ENCODE measurements around the gene MYBPHL.

- TF ChIP-seq, protein P1, sequence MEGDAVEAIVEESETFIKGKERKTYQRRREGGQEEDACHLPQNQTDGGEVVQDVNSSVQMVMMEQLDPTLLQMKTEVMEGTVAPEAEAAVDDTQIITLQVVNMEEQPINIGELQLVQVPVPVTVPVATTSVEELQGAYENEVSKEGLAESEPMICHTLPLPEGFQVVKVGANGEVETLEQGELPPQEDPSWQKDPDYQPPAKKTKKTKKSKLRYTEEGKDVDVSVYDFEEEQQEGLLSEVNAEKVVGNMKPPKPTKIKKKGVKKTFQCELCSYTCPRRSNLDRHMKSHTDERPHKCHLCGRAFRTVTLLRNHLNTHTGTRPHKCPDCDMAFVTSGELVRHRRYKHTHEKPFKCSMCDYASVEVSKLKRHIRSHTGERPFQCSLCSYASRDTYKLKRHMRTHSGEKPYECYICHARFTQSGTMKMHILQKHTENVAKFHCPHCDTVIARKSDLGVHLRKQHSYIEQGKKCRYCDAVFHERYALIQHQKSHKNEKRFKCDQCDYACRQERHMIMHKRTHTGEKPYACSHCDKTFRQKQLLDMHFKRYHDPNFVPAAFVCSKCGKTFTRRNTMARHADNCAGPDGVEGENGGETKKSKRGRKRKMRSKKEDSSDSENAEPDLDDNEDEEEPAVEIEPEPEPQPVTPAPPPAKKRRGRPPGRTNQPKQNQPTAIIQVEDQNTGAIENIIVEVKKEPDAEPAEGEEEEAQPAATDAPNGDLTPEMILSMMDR (IDR thresholded peaks at IDR 0.05) = no peak
- TF ChIP-seq POLR2A (IDR thresholded peaks at IDR 0.05) = no peak
Measured at GRCh38 chr1:109272831-109273547, 33.8 kb downstream of the MYBPHL start.

Data from right lobe of liver (tissue), 4 donors.